Esophagus (tissue), 2 donors: Measurements from ENCODE around the gene PALLD. TPM values are rescaled to one million over a fixed set of nuclear protein-coding genes. Genes with fewer than 3 reads are reported as not detected.

Source experiments
- H3K27ac ChIP-seq, 2 donors: one replicate each; pipeline ENCODE4 v1.5.1; 2013; ENCODE audit warnings: low read depth in 2 of 2, mild to moderate bottlenecking in 2 of 2, inconsistent platforms in 1 of 2, low read length in 1 of 2, moderate library complexity in 1 of 2
- H3K27me3 ChIP-seq, 2 donors: one replicate each; pipeline ENCODE4 v1.6.1; 2013; ENCODE audit warnings: low read length in 2 of 2, control low read depth in 1 of 2, mild to moderate bottlenecking in 1 of 2; ENCODE audit not compliant: insufficient read depth in 2 of 2, control insufficient read depth in 1 of 2
- H3K36me3 ChIP-seq, 2 donors: one replicate each; pipeline ENCODE4 v1.6.1; 2013; ENCODE audit warnings: low read length in 1 of 2; ENCODE audit not compliant: control insufficient read depth in 2 of 2, insufficient read depth in 2 of 2
- H3K4me1 ChIP-seq, 2 donors: one replicate each; pipeline ENCODE4 v1.6.1; 2013; ENCODE audit warnings: low read length in 1 of 2; ENCODE audit not compliant: control insufficient read depth in 2 of 2, insufficient read depth in 2 of 2
- H3K4me3 ChIP-seq, 2 donors: one replicate each; pipeline ENCODE4 v1.5.1; 2013; ENCODE audit warnings: low read length in 2 of 2, mild to moderate bottlenecking in 2 of 2, low read depth in 1 of 2, moderate library complexity in 1 of 2
- H3K9me3 ChIP-seq, 2 donors: one replicate each; pipeline ENCODE4 v1.6.1; 2013; ENCODE audit warnings: mild to moderate bottlenecking in 2 of 2, low read depth in 1 of 2, low read length in 1 of 2, moderate library complexity in 1 of 2; ENCODE audit not compliant: control insufficient read depth in 2 of 2, insufficient read depth in 1 of 2
- WGBS, 2 donors: extraction: QIAGEN DNeasy Blood & Tissue Kit; methylation state at CpG; one replicate each; pipeline ENCODE4 v1.1.7; 2013; 5-methylcytosine and 5-hydroxymethylcytosine counted together
- polyA plus RNA-seq, 2 donors: library from polyadenylated mRNA; stranded (reverse); fragments of 200-250 nt; gene quantifications; one replicate each; pipeline ENCODE4 v1.2.3, GENCODE V29; 2013
- donor health status: healthy with polysubstance abuse.
- donor health status: Bipolar disorder and iron deficiency.

The PALLD gene
- polyA plus RNA-seq, 2 donors = 34.7 to 101 TPM

DNA sequence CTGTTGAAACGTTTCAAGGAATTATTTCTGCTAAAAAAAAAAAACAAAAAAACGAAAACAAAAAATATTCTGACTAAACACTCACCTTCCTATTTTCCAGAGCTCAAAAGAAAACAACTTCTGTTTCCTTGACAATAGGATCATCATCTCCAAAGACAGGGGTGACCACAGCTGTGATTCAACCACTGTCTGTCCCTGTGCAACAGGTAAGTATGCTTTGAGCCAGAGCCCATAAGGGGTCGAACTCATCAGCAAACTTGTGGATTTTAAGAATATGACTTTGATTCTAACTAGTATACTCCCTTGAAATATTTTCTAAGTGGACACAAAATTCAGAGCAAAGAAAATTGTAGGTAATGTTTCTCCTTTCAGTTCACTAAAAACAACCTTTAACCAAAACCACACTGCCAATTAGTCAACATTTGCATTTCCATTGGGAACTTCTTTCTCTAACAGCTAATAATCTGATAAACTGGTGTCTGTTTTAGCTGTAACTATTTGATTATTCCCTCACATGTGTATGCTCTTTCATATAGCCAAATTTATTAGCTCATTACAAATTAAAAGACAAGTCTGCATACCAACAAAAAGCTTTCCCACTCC, 186.1 kb downstream of the PALLD start:
- Histone ChIP-seq H3K27me3 (no peaks in the 10 kb centered on the region), H3K27ac (no peak overlapping the region), H3K4me3 (no peak overlapping the region), H3K4me1 (no peaks in the 10 kb centered on the region), H3K9me3 (no peaks in the 10 kb centered on the region), H3K36me3 (no peaks in the 10 kb centered on the region)
- WGBS, 2 donors = 64 to 70% methylated on average over 3 of the region's 3 CpGs

DNA sequence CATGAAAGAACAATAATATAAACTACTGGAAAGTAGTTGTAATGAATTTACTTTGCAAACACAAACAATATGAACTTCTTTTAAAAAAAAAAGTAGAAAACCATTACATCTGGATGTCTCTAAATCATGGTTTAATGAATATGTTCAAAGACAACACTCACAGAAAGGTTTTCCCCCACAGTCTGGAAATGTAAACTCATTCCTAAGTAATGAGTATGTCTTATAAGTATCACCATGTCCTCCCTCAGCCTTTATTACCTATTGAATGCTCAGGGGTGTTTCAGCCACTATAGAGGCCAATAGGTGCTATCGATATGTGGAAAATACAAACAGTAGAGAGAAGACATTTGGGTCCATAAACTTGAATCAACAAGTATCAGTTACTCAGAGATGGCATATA, 186.7 kb downstream of the PALLD start:
- Histone ChIP-seq H3K36me3 (no peaks in the 10 kb centered on the region), H3K4me3 (no peak overlapping the region), H3K4me1 (no peaks in the 10 kb centered on the region), H3K27me3 (no peaks in the 10 kb centered on the region), H3K27ac (no peak overlapping the region), H3K9me3 (no peaks in the 10 kb centered on the region)
- WGBS, 2 donors = 98% methylated on average over 1 of the region's 1 CpG

DNA sequence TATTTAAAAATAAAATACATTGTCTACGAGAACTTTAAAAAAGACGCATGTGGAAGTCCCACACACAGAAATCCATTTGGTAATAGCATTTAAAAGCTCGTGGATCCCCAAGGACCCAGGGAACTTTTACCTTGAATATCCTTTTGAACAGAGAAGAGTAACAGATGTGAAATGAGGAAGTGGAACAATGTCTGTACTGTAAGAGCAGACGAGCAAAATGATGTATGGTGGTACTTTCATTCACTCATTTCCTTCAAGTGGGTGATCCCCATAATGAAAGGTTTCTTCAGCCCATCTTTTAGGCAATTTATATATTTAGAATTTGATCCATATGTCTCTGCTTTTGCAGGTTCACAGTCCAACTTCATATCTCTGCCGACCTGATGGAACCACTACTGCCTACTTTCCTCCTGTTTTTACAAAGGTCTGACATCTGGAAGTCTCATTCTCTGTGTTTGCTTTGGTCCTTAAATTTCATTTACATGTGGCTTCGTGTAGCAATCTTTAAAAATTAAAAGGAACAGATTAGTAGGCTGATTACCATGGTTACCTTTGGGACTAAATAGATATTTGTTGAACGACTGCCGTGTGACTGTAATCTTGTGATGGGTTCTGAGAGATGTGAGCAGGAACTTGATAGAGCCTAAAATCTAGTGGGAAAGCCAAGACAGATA, 188.4 kb downstream of the PALLD start:
- no peaks in the 10 kb centered on the region for H3K36me3 ChIP-seq
- 80 to 82% methylated on average over 8 of the region's 8 CpGs for WGBS, 2 donors
- no peak overlapping the region for H3K4me3 ChIP-seq
- no peak overlapping the region for H3K27ac ChIP-seq
- no peaks in the 10 kb centered on the region for H3K9me3 ChIP-seq
- no peaks in the 10 kb centered on the region for H3K4me1 ChIP-seq
- no peaks in the 10 kb centered on the region for H3K27me3 ChIP-seq

DNA sequence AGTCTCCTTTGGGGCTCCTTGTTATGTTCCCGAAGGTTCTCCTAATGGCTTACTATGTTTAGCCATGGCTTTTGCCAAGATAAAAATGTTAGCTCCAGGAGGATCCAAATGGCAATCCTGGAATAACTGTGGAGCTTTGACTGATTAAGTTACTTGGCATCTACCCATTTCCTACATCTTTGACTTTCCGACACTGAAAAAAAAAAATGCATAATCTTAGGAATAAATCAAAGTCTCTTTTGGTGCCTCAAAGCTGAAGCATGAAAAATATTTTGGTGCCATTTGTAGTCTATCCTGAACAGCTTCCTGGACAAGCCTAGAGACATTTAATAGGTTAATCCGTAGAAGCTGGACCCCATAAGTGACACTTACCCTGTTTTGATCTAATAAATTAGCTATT, 191.7 kb downstream of the PALLD start:
- H3K4me1 ChIP-seq = no peaks in the 10 kb centered on the region
- no peaks in the 10 kb centered on the region for H3K36me3 ChIP-seq

DNA sequence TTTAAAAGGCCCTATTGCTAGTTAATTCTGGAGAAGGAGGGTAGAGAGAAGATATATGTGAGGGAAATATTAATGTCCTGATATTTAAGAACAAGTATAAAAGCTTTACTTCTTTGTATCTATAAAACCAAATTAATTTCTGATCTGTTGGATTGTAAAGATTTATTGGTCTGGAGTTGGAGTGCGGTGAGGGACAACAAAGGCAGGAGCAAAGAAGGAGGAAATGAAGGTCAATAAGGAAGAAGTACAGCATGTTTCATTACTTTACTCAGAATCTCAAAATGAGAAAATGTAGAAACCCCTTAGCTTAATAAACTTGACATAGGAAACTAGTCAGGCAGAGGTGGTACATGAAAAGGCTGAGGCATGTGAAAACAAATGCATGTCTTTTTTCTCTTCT, 192.9 kb downstream of the PALLD start:
- Histone ChIP-seq H3K9me3 (no peaks in the 10 kb centered on the region), H3K36me3 (no peaks in the 10 kb centered on the region), H3K4me3 (no peak overlapping the region), H3K27ac (no peak overlapping the region), H3K4me1 (no peaks in the 10 kb centered on the region), H3K27me3 (no peaks in the 10 kb centered on the region)
- WGBS, 2 donors = 80 to 95% methylated on average over 1 of the region's 1 CpG

More for the DNA sequence above, 191.7 kb downstream of the PALLD start:
- Histone ChIP-seq H3K27ac (no peak overlapping the region), H3K27me3 (no peaks in the 10 kb centered on the region), H3K4me3 (no peak overlapping the region), H3K9me3 (no peaks in the 10 kb centered on the region)
- WGBS, 2 donors = 73 to 83% methylated on average over 3 of the region's 3 CpGs

DNA sequence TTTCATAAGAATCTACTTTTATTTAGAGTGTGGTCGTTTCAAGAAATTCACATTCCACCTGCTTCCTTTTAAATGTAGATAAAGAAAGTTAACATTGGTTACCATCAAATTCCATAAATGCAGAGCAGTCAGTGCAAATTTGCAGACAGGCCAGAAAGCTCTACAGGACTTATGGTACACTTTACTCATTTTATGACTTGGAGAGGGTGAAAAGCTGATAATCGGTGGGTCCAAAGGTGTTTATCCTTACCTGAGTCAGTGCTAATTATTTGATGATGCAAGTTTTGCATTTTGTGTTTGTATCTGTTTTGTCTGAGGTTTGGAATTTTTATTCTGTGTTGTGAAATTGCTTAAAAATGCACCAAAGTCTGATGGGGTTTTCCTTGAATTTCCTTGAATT, 193.3 kb downstream of the PALLD start:
- Histone ChIP-seq H3K27me3 (no peaks in the 10 kb centered on the region), H3K27ac (no peak overlapping the region), H3K9me3 (no peaks in the 10 kb centered on the region), H3K4me3 (no peak overlapping the region), H3K36me3 (no peaks in the 10 kb centered on the region), H3K4me1 (no peaks in the 10 kb centered on the region)
- WGBS, 2 donors = 59 to 65% methylated on average over 2 of the region's 2 CpGs

DNA sequence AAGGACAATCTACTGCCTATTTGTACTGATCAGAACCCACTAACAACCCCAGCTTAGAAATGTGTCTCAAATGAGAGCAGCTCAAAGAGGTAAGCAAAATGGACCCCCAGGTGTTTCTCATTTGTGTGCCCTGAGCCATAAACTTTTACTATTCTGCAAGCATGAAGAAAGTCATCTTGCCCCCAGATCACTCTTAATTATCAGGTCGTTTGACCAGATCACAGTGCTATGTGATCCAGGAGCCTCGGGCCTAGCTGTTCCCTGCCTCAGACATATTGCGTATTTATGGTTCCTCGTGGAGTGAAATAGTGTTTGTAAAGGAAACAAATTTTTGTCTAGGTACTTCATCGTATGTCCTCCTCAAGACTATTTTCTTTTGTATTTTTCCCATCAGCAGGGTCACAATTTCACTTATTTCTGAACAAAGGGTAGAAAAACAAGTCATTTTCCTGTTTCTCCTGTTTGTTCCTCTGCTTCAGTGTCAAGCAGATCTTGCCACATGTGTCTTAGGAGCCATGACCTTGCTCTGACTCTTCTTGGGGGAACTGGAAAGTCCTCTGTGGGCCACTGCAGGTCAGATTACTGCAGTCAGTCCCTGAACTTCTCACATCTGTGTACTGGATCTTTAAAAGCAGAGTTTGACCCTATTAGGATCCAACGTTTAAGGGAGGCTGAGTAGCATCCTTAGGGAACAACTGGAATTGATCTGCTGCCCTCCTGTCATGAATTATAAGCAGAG, 194.9 kb downstream of the PALLD start:
- H3K27me3 ChIP-seq = no peaks in the 10 kb centered on the region
- no peak overlapping the region for H3K4me3 ChIP-seq
- H3K4me1 ChIP-seq = no peaks in the 10 kb centered on the region
- no peaks in the 10 kb centered on the region for H3K9me3 ChIP-seq
- 73 to 81% methylated on average over 6 of the region's 6 CpGs for WGBS, 2 donors
- H3K27ac ChIP-seq = no peak overlapping the region
- H3K36me3 ChIP-seq = no peaks in the 10 kb centered on the region

DNA sequence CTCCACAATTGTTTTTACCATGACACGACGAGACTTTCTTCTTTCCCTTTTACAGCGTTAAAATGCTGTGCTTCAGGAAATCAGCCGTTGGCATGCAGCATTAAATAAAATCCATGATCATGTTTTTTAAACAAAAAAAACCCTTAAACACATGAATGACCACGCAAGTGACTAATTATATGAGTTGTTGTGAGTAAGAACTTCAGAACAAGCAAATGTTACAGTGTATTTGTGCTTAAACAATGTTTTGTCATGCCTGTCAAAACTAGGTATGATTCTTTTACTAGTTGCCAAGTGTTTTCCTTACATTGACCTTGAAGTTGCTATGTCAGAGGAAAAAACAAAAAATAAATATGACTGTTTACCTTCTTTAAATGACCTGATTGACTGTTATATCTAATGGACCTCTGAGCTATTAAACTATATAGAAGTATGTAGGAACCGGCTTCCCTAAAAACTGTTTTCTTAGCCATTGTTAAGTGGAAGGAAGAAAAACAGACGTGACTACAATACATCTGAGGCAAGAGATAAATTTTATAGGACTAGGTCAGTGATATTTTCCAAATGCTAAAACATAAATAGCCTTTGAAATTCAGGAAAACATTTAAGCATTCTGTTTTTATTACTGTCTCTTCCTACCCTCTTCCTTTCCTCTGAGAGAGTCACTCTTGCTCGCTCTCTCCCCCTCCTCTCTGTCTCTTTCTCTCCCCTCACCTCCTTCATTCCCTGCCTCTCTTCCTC, 197.1 kb downstream of the PALLD start:
- Histone ChIP-seq H3K36me3 (no peaks in the 10 kb centered on the region), H3K9me3 (no peaks in the 10 kb centered on the region), H3K4me1 (no peaks in the 10 kb centered on the region), H3K4me3 (no peak overlapping the region), H3K27me3 (no peaks in the 10 kb centered on the region), H3K27ac (no peak overlapping the region)
- WGBS, 2 donors = 55 to 62% methylated on average over 8 of the region's 8 CpGs

DNA sequence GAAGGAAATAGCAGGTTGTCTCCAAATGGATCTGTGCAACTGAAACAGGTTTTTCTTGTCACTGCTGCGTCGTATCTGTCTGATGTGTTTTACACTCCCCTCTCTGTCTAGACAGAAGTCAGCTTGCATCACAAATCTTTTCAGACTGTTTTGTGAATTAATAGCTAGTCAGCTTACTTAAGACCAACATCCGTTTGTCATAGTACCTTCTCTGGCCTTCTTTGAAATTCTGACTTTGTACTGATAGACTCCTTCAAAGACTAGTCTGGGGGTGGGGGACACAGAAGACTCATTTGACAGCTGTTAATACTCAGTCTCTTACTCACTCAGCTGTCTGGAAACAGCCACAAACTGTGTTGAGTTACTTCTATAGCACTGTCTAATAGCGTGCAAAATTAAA, 197.8 kb downstream of the PALLD start:
- no peaks in the 10 kb centered on the region for H3K9me3 ChIP-seq
- WGBS, 2 donors = 58 to 64% methylated on average over 4 of the region's 4 CpGs
- H3K4me1 ChIP-seq = no peaks in the 10 kb centered on the region
- H3K27ac ChIP-seq = no peak overlapping the region
- no peak overlapping the region for H3K4me3 ChIP-seq
- H3K36me3 ChIP-seq = no peaks in the 10 kb centered on the region
- H3K27me3 ChIP-seq = no peaks in the 10 kb centered on the region
